MM.1S (cell line): ENCODE measurements around the gene FAM181A.

Experiments used
- DNase-seq: peaks from one replicate; pipeline ENCODE4 v3.0.0-alpha.2; 2015
- H2AFZ ChIP-seq: fragments of 300-600 bp; sonication (generic); 2 replicates; pipeline ENCODE4 v1.6.0; 2016; ENCODE audit warnings: antibody characterized with exemption, low read length
- H3F3A ChIP-seq: fragments of 300-600 bp; sonication (generic); 2 replicates; pipeline ENCODE4 v1.6.1; 2016; ENCODE audit warnings: mild to moderate bottlenecking, antibody characterized with exemption, low read length, moderate library complexity, mixed read lengths; ENCODE audit not compliant: insufficient read depth
- H3K27ac ChIP-seq: fragments of 300-600 bp; sonication (generic); 2 replicates; pipeline ENCODE4 v1.5.1; 2016; ENCODE audit warnings: mild to moderate bottlenecking, low read length
- H3K27me3 ChIP-seq: fragments of 300-600 bp; sonication (generic); replicated peaks from 2 replicates; pipeline ENCODE4 v1.6.0; 2016; ENCODE audit warnings: low read length; ENCODE audit not compliant: insufficient read depth
- H3K36me3 ChIP-seq: fragments of 300-600 bp; sonication (generic); replicated peaks from 2 replicates; pipeline ENCODE4 v1.6.1; 2016; ENCODE audit warnings: mild to moderate bottlenecking, low read length, mixed read lengths; ENCODE audit not compliant: insufficient read depth
- H3K4me1 ChIP-seq: fragments of 300-600 bp; sonication (generic); 2 replicates; pipeline ENCODE4 v1.6.1; 2016; ENCODE audit warnings: low read length, mixed read lengths
- H3K4me2 ChIP-seq: fragments of 300-600 bp; sonication (generic); 2 replicates; pipeline ENCODE4 v1.6.0; 2016; ENCODE audit warnings: low read depth, low read length
- H3K4me3 ChIP-seq: fragments of 300-600 bp; sonication (generic); 2 replicates; pipeline ENCODE4 v1.5.1; 2016; ENCODE audit warnings: low read length, mixed read lengths
- H3K79me2 ChIP-seq: fragments of 300-600 bp; sonication (generic); 2 replicates; pipeline ENCODE4 v1.6.1; 2016; ENCODE audit warnings: mixed run types, low read length, mixed read lengths
- H3K9ac ChIP-seq: fragments of 300-600 bp; sonication (generic); 2 replicates; pipeline ENCODE4 v1.6.1; 2016; ENCODE audit warnings: low read length, mixed read lengths
- H3K9me2 ChIP-seq: fragments of 300-600 bp; sonication (generic); replicated peaks from 2 replicates; pipeline ENCODE4 v1.6.1; 2016; ENCODE audit warnings: mild to moderate bottlenecking, low read length, mixed read lengths; ENCODE audit not compliant: insufficient read depth
- H3K9me3 ChIP-seq: fragments of 300-600 bp; sonication (generic); replicated peaks from 2 replicates; pipeline ENCODE4 v1.6.1; 2016; ENCODE audit warnings: mild to moderate bottlenecking, low read length, mixed read lengths; ENCODE audit not compliant: insufficient read depth
- H4K20me1 ChIP-seq: fragments of 300-600 bp; sonication (generic); 2 replicates; pipeline ENCODE4 v1.6.1; 2016; ENCODE audit warnings: mild to moderate bottlenecking, low read length, moderate library complexity, mixed read lengths; ENCODE audit not compliant: insufficient read depth
- EZH2 ChIP-seq: fragments of 300-600 bp; sonication (generic); optimal IDR thresholded peaks from 2 replicates; pipeline ENCODE3; 2017; ENCODE audit warnings: low read depth, mild to moderate bottlenecking, antibody characterized with exemption, low read length, mixed read lengths
- EZH2phosphoT487 ChIP-seq: fragments of 300-600 bp; sonication (generic); IDR thresholded peaks from 2 replicates; pipeline ENCODE4 v1.6.1; 2018; ENCODE audit warnings: antibody characterized with exemption, low read length
- TF ChIP-seq, protein P1 (sequence below): fragments of 300-600 bp; sonication (generic); IDR thresholded peaks from 2 replicates; pipeline ENCODE4 v1.5.1; 2016; ENCODE audit warnings: antibody characterized with exemption, low read length, mixed read lengths

FAM181A gene

DNA sequence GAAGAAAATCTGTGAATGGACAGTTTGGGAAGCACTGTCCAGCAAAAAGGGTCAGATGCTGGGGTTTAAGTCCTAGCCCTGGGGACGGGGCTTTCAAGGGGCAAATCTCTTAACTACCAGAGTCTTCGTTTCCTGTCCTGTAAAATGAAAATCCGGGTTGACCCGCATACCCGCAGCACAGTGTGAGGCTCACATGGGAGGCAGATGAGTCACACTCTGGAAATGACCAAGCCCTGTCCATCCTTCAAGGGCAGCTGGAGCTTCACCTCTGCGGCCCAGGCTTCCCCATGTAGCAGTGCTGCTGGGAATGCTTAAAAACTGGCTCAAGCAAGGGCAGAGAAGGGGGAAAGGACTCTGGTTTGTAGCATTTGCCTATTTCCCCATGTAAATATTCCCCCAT is 19.0 kb downstream of the FAM181A start:
- TF ChIP-seq, protein P1, sequence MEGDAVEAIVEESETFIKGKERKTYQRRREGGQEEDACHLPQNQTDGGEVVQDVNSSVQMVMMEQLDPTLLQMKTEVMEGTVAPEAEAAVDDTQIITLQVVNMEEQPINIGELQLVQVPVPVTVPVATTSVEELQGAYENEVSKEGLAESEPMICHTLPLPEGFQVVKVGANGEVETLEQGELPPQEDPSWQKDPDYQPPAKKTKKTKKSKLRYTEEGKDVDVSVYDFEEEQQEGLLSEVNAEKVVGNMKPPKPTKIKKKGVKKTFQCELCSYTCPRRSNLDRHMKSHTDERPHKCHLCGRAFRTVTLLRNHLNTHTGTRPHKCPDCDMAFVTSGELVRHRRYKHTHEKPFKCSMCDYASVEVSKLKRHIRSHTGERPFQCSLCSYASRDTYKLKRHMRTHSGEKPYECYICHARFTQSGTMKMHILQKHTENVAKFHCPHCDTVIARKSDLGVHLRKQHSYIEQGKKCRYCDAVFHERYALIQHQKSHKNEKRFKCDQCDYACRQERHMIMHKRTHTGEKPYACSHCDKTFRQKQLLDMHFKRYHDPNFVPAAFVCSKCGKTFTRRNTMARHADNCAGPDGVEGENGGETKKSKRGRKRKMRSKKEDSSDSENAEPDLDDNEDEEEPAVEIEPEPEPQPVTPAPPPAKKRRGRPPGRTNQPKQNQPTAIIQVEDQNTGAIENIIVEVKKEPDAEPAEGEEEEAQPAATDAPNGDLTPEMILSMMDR, result no peak
- TF ChIP-seq EZH2 (no peak), EZH2phosphoT487 (no peak)
- no peaks in the 10 kb centered on the region for H4K20me1 ChIP-seq
- H3K79me2 ChIP-seq, result no peaks in the 10 kb centered on the region
- H3K27me3 ChIP-seq, result no peaks in the 10 kb centered on the region
- H3K4me3 ChIP-seq, result no peak overlapping the region
- H2AFZ ChIP-seq, result no peak overlapping the region
- DNase-seq, result no peak
- no peaks in the 10 kb centered on the region for H3F3A ChIP-seq
- H3K4me2 ChIP-seq, result no peak overlapping the region
- no peaks in the 10 kb centered on the region for H3K36me3 ChIP-seq
- H3K4me1 ChIP-seq, result no peaks in the 10 kb centered on the region
- no peak overlapping the region for H3K27ac ChIP-seq
- H3K9me3 ChIP-seq, result no peaks in the 10 kb centered on the region
- no peaks in the 10 kb centered on the region for H3K9me2 ChIP-seq
- H3K9ac ChIP-seq, result no peak overlapping the region

DNA sequence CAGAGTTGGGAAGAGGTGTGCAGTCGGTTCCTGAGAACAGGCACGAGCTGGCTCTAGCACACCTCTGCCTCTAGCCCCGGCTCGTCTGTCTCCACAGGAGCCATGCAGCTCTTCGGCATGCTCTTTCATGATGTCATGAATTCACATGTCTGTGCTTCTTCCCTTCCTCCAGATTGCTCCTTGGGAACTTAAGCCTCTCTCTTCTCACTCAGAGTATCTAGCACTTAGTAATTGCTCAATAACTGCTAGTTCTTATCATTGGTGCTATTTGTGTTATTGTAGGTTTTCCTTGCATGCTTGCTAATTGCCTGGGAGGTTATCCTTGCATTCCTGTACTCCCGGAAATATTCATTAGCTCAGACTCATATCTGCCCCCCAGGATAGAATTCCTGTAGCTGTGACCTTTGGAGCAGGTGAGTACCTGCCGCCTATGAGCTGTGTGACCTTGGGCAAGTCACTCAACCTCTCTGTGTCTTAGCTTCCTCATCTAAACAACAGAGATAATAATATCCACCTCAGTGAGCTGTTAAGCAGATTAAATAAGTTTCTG is 19.5 kb downstream of the FAM181A start:
- TF ChIP-seq, protein P1, result no peak
- TF ChIP-seq EZH2 (no peak), EZH2phosphoT487 (no peak)
- no peak overlapping the region for H2AFZ ChIP-seq
- no peaks in the 10 kb centered on the region for H3K79me2 ChIP-seq
- no peaks in the 10 kb centered on the region for H3K27me3 ChIP-seq
- H3K4me2 ChIP-seq, result no peak overlapping the region
- no peaks in the 10 kb centered on the region for H3F3A ChIP-seq
- no peaks in the 10 kb centered on the region for H3K9me2 ChIP-seq
- H3K4me1 ChIP-seq, result no peaks in the 10 kb centered on the region
- no peak overlapping the region for H3K9ac ChIP-seq
- no peak overlapping the region for H3K27ac ChIP-seq
- no peak for DNase-seq
- no peak overlapping the region for H3K4me3 ChIP-seq
- no peaks in the 10 kb centered on the region for H3K9me3 ChIP-seq
- no peaks in the 10 kb centered on the region for H4K20me1 ChIP-seq
- no peaks in the 10 kb centered on the region for H3K36me3 ChIP-seq

DNA sequence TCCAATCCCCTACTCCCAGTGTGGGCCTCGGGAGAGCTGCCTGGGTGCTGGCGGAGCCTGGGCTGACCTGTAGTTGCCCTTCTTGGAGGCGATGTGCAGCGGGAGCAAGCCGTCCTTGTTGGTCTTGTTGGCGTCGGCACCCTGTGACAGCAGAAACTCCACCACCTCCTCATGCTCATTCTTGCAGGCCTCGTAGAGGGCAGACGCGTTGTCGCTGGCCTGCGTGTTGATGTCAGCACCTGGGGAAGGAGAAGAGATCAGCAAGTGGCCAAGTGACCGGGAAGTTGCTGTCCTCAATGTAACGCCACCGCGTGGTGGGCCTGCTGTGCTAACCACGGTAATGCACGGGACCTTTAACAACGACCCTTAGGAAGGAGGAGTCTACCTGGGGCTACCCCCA is 20.1 kb downstream of the FAM181A start:
- no peaks in the 10 kb centered on the region for H3K4me1 ChIP-seq
- H3K9ac ChIP-seq, result no peak overlapping the region
- H2AFZ ChIP-seq, result no peak overlapping the region
- H3K79me2 ChIP-seq, result no peaks in the 10 kb centered on the region
- TF ChIP-seq EZH2, result no peak
- TF ChIP-seq, protein P1, result no peak
- TF ChIP-seq EZH2phosphoT487, result no peak
- no peak for DNase-seq
- H3K27ac ChIP-seq, result no peak overlapping the region
- no peaks in the 10 kb centered on the region for H3F3A ChIP-seq
- no peak overlapping the region for H3K4me2 ChIP-seq
- H3K4me3 ChIP-seq, result no peak overlapping the region
- H3K9me2 ChIP-seq, result no peaks in the 10 kb centered on the region
- no peaks in the 10 kb centered on the region for H3K27me3 ChIP-seq
- no peaks in the 10 kb centered on the region for H3K9me3 ChIP-seq
- no peaks in the 10 kb centered on the region for H4K20me1 ChIP-seq
- H3K36me3 ChIP-seq, result no peaks in the 10 kb centered on the region
